GM12878 (cell line): ENCODE results near the gene TET1. TPM values are rescaled to one million over a fixed set of nuclear protein-coding genes. Genes with fewer than 3 reads are reported as not detected.

ENCODE experiments used
- ATAC-seq: fragments of 200-7000 bp; cut with Tn5 transposase; 3 replicates; pipeline ENCODE4 v1.9.1; 2020; ENCODE audit warnings: mild to moderate bottlenecking, moderate library complexity
- BruUV-seq: library from RNA; stranded (reverse); fragments of 400-500 nt; replicated peaks from 2 replicates; lab custom pipeline; 2021; lab: Mats Ljungman, UMichigan
- CTCF ChIA-PET: fragments of 300-600 bp; sonication (Branson Sonifier 250); formaldehyde crosslinking; extraction: SDS; loops from one replicate; lab custom pipeline; 2021; ENCODE audit warnings: inconsistent platforms; lab: Yijun Ruan, JAX
- POLR2A ChIA-PET: fragments of 350-600 bp; formaldehyde crosslinking; extraction: SDS; loops from one replicate; lab custom pipeline; 2021; ENCODE audit warnings: inconsistent platforms; lab: Charles Lee
- RAD21 ChIA-PET: fragments of 300-600 bp; sonication (Branson Sonifier 250); formaldehyde crosslinking; loops from one replicate; lab custom pipeline; 2023; ENCODE audit warnings: antibody characterized with exemption; ENCODE audit not compliant: unreplicated experiment; lab: Charles Lee
- SMC1A ChIA-PET: fragments of 300-600 bp; sonication (Branson Sonifier 250); formaldehyde crosslinking; loops from one replicate; lab custom pipeline; 2023; ENCODE audit not compliant: unreplicated experiment, uncharacterized antibody; lab: Charles Lee
- DNase-seq: peaks from one replicate; pipeline ENCODE4 v3.0.0-alpha.2; 2011; ENCODE audit warnings: low read depth, low spot score
- FAIRE-seq: peaks from 3 replicates; lab custom pipeline; 2011; peaks lifted over from hg19 to GRCh38; lab: Jason Lieb, UNC
- H2AFZ ChIP-seq: 2 replicates; pipeline ENCODE4 v1.6.0; 2011; ENCODE audit warnings: low read depth, low read length, control low read depth; ENCODE audit not compliant: control insufficient read depth
- H3K27ac ChIP-seq: 2 replicates; pipeline ENCODE4 v1.5.1; 2011; ENCODE audit warnings: control low read depth; ENCODE audit not compliant: control insufficient read depth, insufficient read depth
- H3K27me3 ChIP-seq, 2 experiments: replicated peaks in 1 of 2; 2 replicates each; pipeline versions ENCODE4 v1.6.0 to v1.6.1; 2011; ENCODE audit warnings: low read length in 1 of 2; ENCODE audit not compliant: control insufficient read depth in 2 of 2, insufficient read depth in 2 of 2
- H3K36me3 ChIP-seq, 2 experiments: 2 replicates each; pipeline ENCODE4 v1.5.1; 2011; ENCODE audit warnings: low read length in 1 of 2; ENCODE audit not compliant: control insufficient read depth in 2 of 2, insufficient read depth in 2 of 2
- H3K4me1 ChIP-seq: 2 replicates; pipeline ENCODE4 v1.6.1; 2011; ENCODE audit warnings: mild to moderate bottlenecking, low read length, moderate library complexity, mixed read lengths; ENCODE audit not compliant: control insufficient read depth, insufficient read depth
- H3K4me2 ChIP-seq: 2 replicates; pipeline ENCODE4 v1.6.0; 2011; ENCODE audit warnings: control low read depth; ENCODE audit not compliant: control insufficient read depth, insufficient read depth
- H3K4me3 ChIP-seq: fragments of 200-600 bp; sonication (generic); 2 replicates; pipeline ENCODE4 v1.5.1; 2016
- H3K79me2 ChIP-seq: 2 replicates; pipeline ENCODE4 v1.6.0; 2011; ENCODE audit warnings: low read length; ENCODE audit not compliant: control insufficient read depth, insufficient read depth
- H3K9ac ChIP-seq: 2 replicates; pipeline ENCODE4 v1.8.0; 2011; ENCODE audit warnings: low read length, control low read depth, mixed read lengths; ENCODE audit not compliant: control insufficient read depth, insufficient read depth
- H3K9me3 ChIP-seq: replicated peaks from 3 replicates; pipeline ENCODE4 v1.5.1; 2011; ENCODE audit warnings: mild to moderate bottlenecking, low read length; ENCODE audit not compliant: control insufficient read depth, insufficient read depth
- H4K20me1 ChIP-seq: 2 replicates; pipeline ENCODE4 v1.6.0; 2011; ENCODE audit not compliant: control insufficient read depth, insufficient read depth
- ATF3 ChIP-seq: IDR thresholded peaks from 2 replicates; pipeline ENCODE4 v1.6.1; 2011; ENCODE audit warnings: low read depth, mild to moderate bottlenecking, low read length, moderate library complexity, borderline replicate concordance; ENCODE audit errors: extremely low read depth
- ESRRA ChIP-seq: IDR thresholded peaks from 2 replicates; pipeline ENCODE4 v1.6.1; 2012; ENCODE audit warnings: mild to moderate bottlenecking, low read length, improper control_type of control experiment
- PRDM15 ChIP-seq: fragments of 450-650 bp; formaldehyde crosslinking; IDR thresholded peaks from 2 replicates; pipeline ENCODE4 v1.4.0; 2020; ENCODE audit warnings: mild to moderate bottlenecking, moderate library complexity
- WGBS: methylation state at CpG from one replicate; pipeline ENCODE4 v1.1.6; 2016; ENCODE audit warnings: low lambda C conversion rate; ENCODE audit not compliant: insufficient replicate concordance, insufficient coverage; ENCODE audit errors: missing lambda C conversion rate; 5-methylcytosine and 5-hydroxymethylcytosine counted together
- in situ Hi-C: fragments of 300-500 bp; cut with MboI; formaldehyde crosslinking; loops from 9 replicates; pipeline ENCODE4 v1.14.3; 2018; ENCODE audit warnings: mixed read lengths
- intact Hi-C: fragments of 100-400 bp; cut with micrococcal nuclease; formaldehyde crosslinking; loops from one replicate; pipeline ENCODE4 v1.14.2; 2022; ENCODE audit not compliant: unreplicated experiment
- polyA plus RNA-seq, 11 experiments: library from polyadenylated mRNA; depleted of rRNA in 4 of 11; unstranded in 6 of 11; stranded (reverse) in 5 of 11; fragments of >200 nt; fragmentation: Nextera tagmentation in 4 of 11; fragmentation: Illumina TruSeq in 1 of 11; extraction: Ambion mirVana in 4 of 11; extraction: Trizol in 1 of 11; gene quantifications; 1 replicate in 1 of 11; 2 replicates in 10 of 11; pipeline versions ENCODE4 v1.2.1 to v1.2.3, GENCODE V29; 2011 to 2016; ENCODE audit warnings: inconsistent platforms in 2 of 11, missing spikeins in 2 of 11, low read depth in 1 of 11
- total RNA-seq, 4 experiments: library from RNA; depleted of rRNA in 3 of 4; stranded (reverse); fragments of >200 nt in 3 of 4; fragmentation: Illumina TruSeq in 1 of 4; extraction: Trizol in 1 of 4; gene quantifications; 2 replicates each; pipeline versions ENCODE4 v1.2.1 to v1.2.3, GENCODE V29; 2013 to 2021

Gene TET1
- total and polyA plus RNA-seq, 10 of the 15 experiments (the other 5 are each of a cell fraction or from before 2014, with no cell fraction given): 0.22 to 1.4 (median 0.60) TPM

GRCh38 chr10:68598978-68599770, 39.0 kb downstream of the TET1 start:
- intact Hi-C loops: no loop called here
- BruUV-seq: no TSS peak
- ChIA-PET SMC1A (no interaction called here), CTCF (no interaction called here), RAD21 (no interaction called here), POLR2A (no interaction called here)
- WGBS: 95% methylated on average over 23 of the region's 23 CpGs
- in situ Hi-C loops: no loop called here
- peaks cover 8% of the 10 kb centered on the region for H3K4me1 ChIP-seq
- peak overlapping the region; percentile 98 for H2AFZ ChIP-seq
- no peak overlapping the region for H3K27ac ChIP-seq
- H3K36me3 ChIP-seq: no peaks in the 10 kb centered on the region
- DNase-seq (no peak), ATAC-seq (no peak), FAIRE-seq (no peak)
- no peaks in the 10 kb centered on the region for H4K20me1 ChIP-seq
- no peak for TF ChIP-seq ATF3
- no peak for TF ChIP-seq ESRRA
- TF ChIP-seq PRDM15 (CRISPR knock-in tag): no peak
- H3K27me3 ChIP-seq: no peaks in the 10 kb centered on the region
- no peaks in the 10 kb centered on the region for H3K9me3 ChIP-seq
- no peak overlapping the region for H3K4me2 ChIP-seq
- no peak overlapping the region for H3K4me3 ChIP-seq
- no peak overlapping the region for H3K9ac ChIP-seq
- no peaks in the 10 kb centered on the region for H3K79me2 ChIP-seq
